KMS-11 (cell line): ENCODE measurements around the gene TMEM182.

Experiments used
- H2AFZ ChIP-seq: fragments of 200-600 bp; sonication (generic); 2 replicates; pipeline ENCODE4 v1.6.1; 2016; ENCODE audit warnings: antibody characterized with exemption, mixed run types, low read depth
- H3K27ac ChIP-seq: fragments of 200-600 bp; sonication (generic); 2 replicates; pipeline ENCODE4 v1.6.1; 2016; ENCODE audit warnings: mild to moderate bottlenecking, mixed run types
- H3K27me3 ChIP-seq: fragments of 200-600 bp; sonication (generic); 2 replicates; pipeline ENCODE4 v1.6.1; 2017; ENCODE audit warnings: mild to moderate bottlenecking, low read depth, mixed run types, moderate library complexity; ENCODE audit not compliant: insufficient read depth
- H3K36me3 ChIP-seq: fragments of 200-600 bp; sonication (generic); 2 replicates; pipeline ENCODE4 v1.6.1; 2017; ENCODE audit warnings: mild to moderate bottlenecking, mixed run types; ENCODE audit not compliant: insufficient read depth
- H3K4me1 ChIP-seq: fragments of 200-600 bp; sonication (generic); 2 replicates; pipeline ENCODE4 v1.6.1; 2016; ENCODE audit warnings: mild to moderate bottlenecking, low read depth, mixed run types; ENCODE audit not compliant: poor library complexity, severe bottlenecking
- H3K4me2 ChIP-seq: fragments of 200-600 bp; sonication (generic); 2 replicates; pipeline ENCODE4 v1.7.0; 2016; ENCODE audit warnings: mild to moderate bottlenecking, mixed run types
- H3K4me3 ChIP-seq: fragments of 200-600 bp; sonication (generic); IDR thresholded peaks from 2 replicates; pipeline ENCODE4 v1.6.1; 2017; ENCODE audit warnings: low read depth, low read length, mixed read lengths; ENCODE audit not compliant: insufficient read depth
- H3K79me2 ChIP-seq: fragments of 200-600 bp; sonication (generic); 2 replicates; pipeline ENCODE4 v1.6.1; 2016; ENCODE audit warnings: low read depth, mixed run types; ENCODE audit not compliant: insufficient read depth
- H3K9ac ChIP-seq: fragments of 200-600 bp; sonication (generic); 2 replicates; pipeline ENCODE4 v1.6.1; 2016; ENCODE audit warnings: mild to moderate bottlenecking, mixed run types
- H4K20me1 ChIP-seq: fragments of 200-600 bp; sonication (generic); 2 replicates; pipeline ENCODE4 v1.6.1; 2016; ENCODE audit warnings: mild to moderate bottlenecking, mixed run types; ENCODE audit not compliant: insufficient read depth
- TF ChIP-seq, protein P1 (sequence below): fragments of 200-600 bp; sonication (generic); conservative IDR thresholded peaks from 2 replicates; pipeline ENCODE4 v1.6.1; 2017; ENCODE audit warnings: low read depth, mild to moderate bottlenecking, antibody characterized with exemption, low read length, moderate library complexity, mixed read lengths

The TMEM182 gene

DNA sequence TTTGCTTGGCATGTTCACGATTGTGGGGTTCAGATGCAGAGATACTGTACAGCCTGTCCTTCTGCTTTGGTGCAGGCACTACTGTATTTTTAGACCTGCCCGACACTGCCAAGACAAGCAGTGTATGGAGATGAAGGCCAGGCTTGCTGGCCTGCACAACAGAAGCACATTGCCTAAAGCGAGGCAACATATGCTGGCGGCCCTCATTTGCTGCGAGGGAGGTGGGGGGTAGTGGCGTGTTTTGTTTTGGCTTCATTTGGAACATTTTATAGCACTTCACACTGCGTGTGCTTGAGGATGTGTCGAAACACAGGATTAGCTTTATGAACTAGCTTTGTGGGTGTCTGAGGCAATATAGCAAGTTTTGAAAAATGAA is 27.0 kb downstream of the TMEM182 start:
- Histone ChIP-seq H3K79me2 (no peaks in the 10 kb centered on the region), H4K20me1 (no peaks in the 10 kb centered on the region), H3K4me3 (no peak overlapping the region), H2AFZ (no peak overlapping the region), H3K9ac (no peak overlapping the region), H3K4me2 (no peak overlapping the region), H3K27me3 (no peaks in the 10 kb centered on the region), H3K36me3 (no peaks in the 10 kb centered on the region), H3K27ac (no peak overlapping the region), H3K4me1 (no peaks in the 10 kb centered on the region)
- TF ChIP-seq, protein P1, sequence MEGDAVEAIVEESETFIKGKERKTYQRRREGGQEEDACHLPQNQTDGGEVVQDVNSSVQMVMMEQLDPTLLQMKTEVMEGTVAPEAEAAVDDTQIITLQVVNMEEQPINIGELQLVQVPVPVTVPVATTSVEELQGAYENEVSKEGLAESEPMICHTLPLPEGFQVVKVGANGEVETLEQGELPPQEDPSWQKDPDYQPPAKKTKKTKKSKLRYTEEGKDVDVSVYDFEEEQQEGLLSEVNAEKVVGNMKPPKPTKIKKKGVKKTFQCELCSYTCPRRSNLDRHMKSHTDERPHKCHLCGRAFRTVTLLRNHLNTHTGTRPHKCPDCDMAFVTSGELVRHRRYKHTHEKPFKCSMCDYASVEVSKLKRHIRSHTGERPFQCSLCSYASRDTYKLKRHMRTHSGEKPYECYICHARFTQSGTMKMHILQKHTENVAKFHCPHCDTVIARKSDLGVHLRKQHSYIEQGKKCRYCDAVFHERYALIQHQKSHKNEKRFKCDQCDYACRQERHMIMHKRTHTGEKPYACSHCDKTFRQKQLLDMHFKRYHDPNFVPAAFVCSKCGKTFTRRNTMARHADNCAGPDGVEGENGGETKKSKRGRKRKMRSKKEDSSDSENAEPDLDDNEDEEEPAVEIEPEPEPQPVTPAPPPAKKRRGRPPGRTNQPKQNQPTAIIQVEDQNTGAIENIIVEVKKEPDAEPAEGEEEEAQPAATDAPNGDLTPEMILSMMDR: no peak

DNA sequence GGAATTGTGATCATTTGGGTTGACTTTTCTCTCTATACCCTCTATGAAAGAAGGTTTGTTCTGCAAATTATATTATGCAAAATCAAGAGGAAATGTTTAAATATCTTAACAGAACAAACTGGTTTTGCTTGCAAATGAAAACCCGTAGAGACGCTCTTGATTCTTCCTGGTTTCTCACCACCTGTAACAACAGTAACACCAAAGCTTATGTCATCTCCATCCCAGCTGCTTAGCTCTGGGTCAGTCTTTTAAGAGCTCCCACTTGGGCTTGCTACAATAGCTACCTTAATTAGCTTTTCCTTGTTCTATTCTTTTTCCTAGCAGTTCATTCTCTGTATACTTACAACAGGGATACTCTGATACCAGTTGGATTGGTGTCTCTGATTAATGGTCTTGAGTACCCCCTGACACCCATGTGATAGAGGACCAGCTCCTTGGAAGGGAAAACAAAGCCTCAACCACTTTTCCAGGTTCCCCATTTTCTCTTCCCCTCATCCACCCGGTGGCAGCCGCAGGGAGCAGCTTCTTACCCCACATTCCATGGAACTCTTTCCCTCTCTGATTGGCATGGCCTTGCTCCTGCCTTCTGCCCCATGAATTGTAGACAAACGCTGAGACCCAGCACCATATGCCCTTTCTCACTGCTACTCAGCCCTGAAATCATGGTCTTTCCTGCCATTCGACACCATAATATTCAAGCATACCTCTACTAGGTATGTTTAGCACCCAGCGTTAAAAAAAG is 27.7 kb downstream of the TMEM182 start:
- no peaks in the 10 kb centered on the region for H3K79me2 ChIP-seq
- no peaks in the 10 kb centered on the region for H3K36me3 ChIP-seq
- H3K9ac ChIP-seq: no peak overlapping the region
- H3K4me3 ChIP-seq: no peak overlapping the region
- H3K27me3 ChIP-seq: no peaks in the 10 kb centered on the region
- no peaks in the 10 kb centered on the region for H3K4me1 ChIP-seq
- H3K4me2 ChIP-seq: no peak overlapping the region
- no peak overlapping the region for H2AFZ ChIP-seq
- H4K20me1 ChIP-seq: no peaks in the 10 kb centered on the region
- no peak overlapping the region for H3K27ac ChIP-seq
- TF ChIP-seq, protein P1: no peak

DNA sequence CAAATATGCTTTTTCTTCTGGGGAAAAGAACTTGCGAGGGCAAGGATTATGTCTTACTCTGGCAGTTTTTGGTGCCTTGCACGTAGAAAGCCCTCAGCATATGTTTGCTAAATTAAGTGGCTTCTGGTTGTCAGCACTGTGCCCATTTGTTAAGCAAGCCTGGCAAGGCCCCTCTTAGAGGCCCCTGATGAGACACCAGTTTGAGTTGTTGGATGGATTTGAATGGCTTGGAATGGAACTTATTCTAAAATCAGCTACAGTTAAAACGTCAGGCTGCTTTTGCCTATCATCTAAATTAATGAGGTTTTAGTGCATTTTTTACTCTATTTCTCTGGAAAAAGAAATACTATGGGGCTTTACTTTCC is 28.2 kb downstream of the TMEM182 start:
- H3K4me2 ChIP-seq: no peak overlapping the region
- H3K9ac ChIP-seq: no peak overlapping the region
- no peak overlapping the region for H3K4me3 ChIP-seq
- no peaks in the 10 kb centered on the region for H3K79me2 ChIP-seq
- H4K20me1 ChIP-seq: no peaks in the 10 kb centered on the region
- H3K27ac ChIP-seq: no peak overlapping the region
- no peaks in the 10 kb centered on the region for H3K4me1 ChIP-seq
- H3K36me3 ChIP-seq: no peaks in the 10 kb centered on the region
- no peaks in the 10 kb centered on the region for H3K27me3 ChIP-seq
- TF ChIP-seq, protein P1: no peak
- no peak overlapping the region for H2AFZ ChIP-seq

DNA sequence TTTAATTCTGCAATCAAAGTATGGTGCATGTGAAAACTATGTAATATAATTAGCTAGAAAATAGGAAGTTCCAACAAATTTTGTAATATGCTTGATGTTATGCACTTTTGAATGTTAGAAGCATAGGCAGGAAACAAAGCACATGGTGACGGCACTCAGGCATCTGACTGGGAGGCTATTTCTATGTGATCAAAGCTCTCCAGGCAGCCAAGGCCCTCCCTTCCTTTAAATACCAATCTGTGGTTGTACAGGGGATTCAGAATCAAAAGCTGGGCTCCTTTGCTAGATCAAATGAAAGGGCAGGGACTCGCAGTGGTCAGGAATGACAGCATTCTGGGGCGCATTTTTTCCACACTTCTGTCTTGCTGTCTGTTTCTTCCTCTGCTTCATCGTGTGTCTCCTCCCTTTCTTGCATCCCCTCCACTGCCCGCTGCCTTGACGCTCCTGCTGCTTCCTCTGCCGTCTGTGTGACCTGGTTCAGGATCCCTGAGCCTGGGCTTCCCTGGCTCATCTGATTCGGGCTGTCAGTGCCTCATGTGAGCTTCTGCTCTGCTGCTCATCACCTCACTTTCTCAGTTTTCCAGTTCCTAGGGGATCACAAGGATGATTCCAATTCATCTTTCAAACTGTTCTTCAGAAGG is 30.9 kb downstream of the TMEM182 start:
- TF ChIP-seq, protein P1: no peak
- Histone ChIP-seq H3K4me2 (no peak overlapping the region), H3K27ac (no peak overlapping the region)

More for the DNA sequence above, 30.9 kb downstream of the TMEM182 start:
- H3K4me3 ChIP-seq: no peak overlapping the region
- no peaks in the 10 kb centered on the region for H3K27me3 ChIP-seq
- H4K20me1 ChIP-seq: no peaks in the 10 kb centered on the region
- H3K4me1 ChIP-seq: no peaks in the 10 kb centered on the region
- no peak overlapping the region for H2AFZ ChIP-seq
- no peaks in the 10 kb centered on the region for H3K79me2 ChIP-seq
- no peak overlapping the region for H3K9ac ChIP-seq
- no peaks in the 10 kb centered on the region for H3K36me3 ChIP-seq
